NCI-H2171 (cell line): ENCODE data around the gene UGT2B15.
"Not testable (repeated sequence)": the region's sequence is repeated elsewhere in the genome, so short reads cannot be mapped to it uniquely, and the experiment has no call there.

Source experiments
- DNase-seq: peaks from one replicate; lab custom pipeline; 2025; lab: John Stamatoyannopoulos, UW

Gene UGT2B15

GRCh38 chr4:68655764-68656444, 14.5 kb downstream of the UGT2B15 start:
- no peak for DNase-seq

- DNase-seq: no peak
These were observed 15.3 kb downstream of the UGT2B15 start for GRCh38 chr4:68654946-68655721.

GRCh38 chr4:68651932-68652331, 18.5 kb downstream of the UGT2B15 start:
- no peak for DNase-seq

- DNase-seq: no peak
These were observed 40.1 kb downstream of the UGT2B15 start for GRCh38 chr4:68630371-68630770.

GRCh38 chr4:68622731-68623130, 47.7 kb downstream of the UGT2B15 start:
- DNase-seq: not testable (repeated sequence)

- DNase-seq: no peak
These were observed 53.3 kb downstream of the UGT2B15 start for GRCh38 chr4:68617003-68617698.

- DNase-seq: no peak
These were observed 54.6 kb downstream of the UGT2B15 start for GRCh38 chr4:68615699-68616422.

- no peak for DNase-seq
These were observed 56.7 kb downstream of the UGT2B15 start for GRCh38 chr4:68613752-68614151.

GRCh38 chr4:68606240-68606639, 64.2 kb downstream of the UGT2B15 start:
- no peak for DNase-seq

- DNase-seq: no peak
These were observed 71.3 kb downstream of the UGT2B15 start for GRCh38 chr4:68599150-68599549.

- DNase-seq: no peak
These were observed 73.0 kb downstream of the UGT2B15 start for GRCh38 chr4:68597482-68597881.
